GM23338 (cell line): Measurements from ENCODE around the gene CDKN1A. TPM values are rescaled to one million over a fixed set of nuclear protein-coding genes. Genes with fewer than 3 reads are reported as not detected.

ENCODE experiments used
- ATAC-seq: fragments of 200-7000 bp; cut with Tn5 transposase; 3 replicates; pipeline ENCODE4 v1.9.1; 2020
- DNase-seq: peaks from one replicate; pipeline ENCODE4 v3.0.0-alpha.2; 2015; ENCODE audit warnings: low spot score
- H2AFZ ChIP-seq: fragments of 200-600 bp; sonication (generic); 2 replicates; pipeline ENCODE4 v1.8.0; 2016; ENCODE audit warnings: antibody characterized with exemption, mild to moderate bottlenecking, moderate library complexity
- H3F3A ChIP-seq: fragments of 200-600 bp; sonication (generic); replicated peaks from 2 replicates; pipeline ENCODE4 v1.8.0; 2017; ENCODE audit warnings: antibody characterized with exemption, mixed run types, low read depth
- H3K27ac ChIP-seq: fragments of 200-600 bp; sonication (generic); 2 replicates; pipeline ENCODE4 v1.6.1; 2016; ENCODE audit warnings: low read depth
- H3K27me3 ChIP-seq: fragments of 200-600 bp; sonication (generic); 2 replicates; pipeline ENCODE4 v1.8.0; 2016; ENCODE audit warnings: mild to moderate bottlenecking, mixed run types, moderate library complexity; ENCODE audit not compliant: insufficient read depth
- H3K36me3 ChIP-seq: fragments of 200-600 bp; sonication (generic); 2 replicates; pipeline ENCODE4 v1.8.0; 2016; ENCODE audit warnings: mild to moderate bottlenecking; ENCODE audit not compliant: insufficient read depth
- H3K4me1 ChIP-seq: fragments of 200-600 bp; sonication (generic); 2 replicates; pipeline ENCODE4 v1.8.0; 2016; ENCODE audit warnings: mild to moderate bottlenecking, moderate library complexity; ENCODE audit not compliant: insufficient read depth
- H3K4me2 ChIP-seq: fragments of 200-600 bp; sonication (generic); 2 replicates; pipeline ENCODE4 v1.7.1; 2017; ENCODE audit warnings: mixed run types
- H3K4me3 ChIP-seq: fragments of 200-600 bp; sonication (generic); 2 replicates; pipeline ENCODE4 v1.6.1; 2016; ENCODE audit warnings: mixed run types
- H3K79me2 ChIP-seq: fragments of 200-600 bp; sonication (generic); replicated peaks from 2 replicates; pipeline ENCODE4 v1.8.0; 2017; ENCODE audit warnings: mild to moderate bottlenecking; ENCODE audit not compliant: insufficient read depth
- H3K9me2 ChIP-seq: fragments of 200-600 bp; sonication (generic); 2 replicates; pipeline ENCODE4 v1.8.0; 2017; ENCODE audit not compliant: insufficient read depth
- H4K20me1 ChIP-seq: fragments of 200-600 bp; sonication (generic); replicated peaks from 2 replicates; pipeline ENCODE4 v1.8.0; 2017; ENCODE audit warnings: mild to moderate bottlenecking; ENCODE audit not compliant: insufficient read depth
- H3K27ac Mint-ChIP-seq: 2 replicates; pipeline ENCODE4 v1.8.0; 2020; ENCODE audit warnings: inconsistent platforms, mild to moderate bottlenecking, moderate library complexity, mixed read lengths
- H3K27me3 Mint-ChIP-seq: 3 replicates; pipeline ENCODE4 v1.8.0; 2022; ENCODE audit warnings: low read depth, mild to moderate bottlenecking, moderate library complexity, mixed read lengths, inconsistent platforms; ENCODE audit not compliant: insufficient read depth, poor library complexity
- H3K36me3 Mint-ChIP-seq: 3 replicates; pipeline ENCODE4 v1.8.0; 2021; ENCODE audit warnings: low read depth, mild to moderate bottlenecking, inconsistent platforms, moderate library complexity, mixed read lengths
- H3K4me1 Mint-ChIP-seq: 3 replicates; pipeline ENCODE4 v1.8.0; 2020; ENCODE audit warnings: mild to moderate bottlenecking, inconsistent platforms, mixed read lengths
- H3K4me3 Mint-ChIP-seq: 3 replicates; pipeline ENCODE4 v1.8.0; 2021; ENCODE audit warnings: moderate library complexity, mild to moderate bottlenecking, inconsistent platforms, mixed read lengths
- H3K9me3 Mint-ChIP-seq: 3 replicates; pipeline ENCODE4 v1.8.0; 2020; ENCODE audit warnings: moderate library complexity, mild to moderate bottlenecking, inconsistent platforms, mixed read lengths
- CREB1 ChIP-seq: fragments of 250-450 bp; sonication (Bioruptor Pico); IDR thresholded peaks from 2 replicates; pipeline ENCODE4 v1.5.0; 2020; ENCODE audit warnings: low read depth, mild to moderate bottlenecking, moderate library complexity
- CTCF ChIP-seq, 2 experiments: fragments of 200-600 bp in 1 of 2; sonication (generic) in 1 of 2; conservative IDR thresholded peaks; 2 replicates each; pipeline versions ENCODE4 v1.5.1 to v1.6.1; 2016 to 2017; ENCODE audit warnings: antibody characterized with exemption in 2 of 2, low read depth in 2 of 2, mild to moderate bottlenecking in 2 of 2, moderate library complexity in 1 of 2
- EZH2 ChIP-seq: fragments of 200-600 bp; sonication (generic); IDR thresholded peaks from one replicate; pipeline ENCODE4 v1.8.0; 2017; ENCODE audit warnings: antibody characterized with exemption, mild to moderate bottlenecking, low read depth; ENCODE audit not compliant: unreplicated experiment
- EZH2phosphoT487 ChIP-seq: fragments of 200-600 bp; sonication (generic); IDR thresholded peaks from one replicate; pipeline ENCODE4 v1.8.1; 2018; ENCODE audit warnings: antibody characterized with exemption; ENCODE audit not compliant: unreplicated experiment
- JUNB ChIP-seq: IDR thresholded peaks from one replicate; pipeline ENCODE4 v1.6.1; 2016; ENCODE audit warnings: antibody characterized with exemption; ENCODE audit not compliant: unreplicated experiment
- NANOG ChIP-seq: IDR thresholded peaks from 2 replicates; pipeline ENCODE4 v1.6.1; 2016; ENCODE audit warnings: antibody characterized with exemption, borderline replicate concordance
- POLR2AphosphoS5 ChIP-seq: IDR thresholded peaks from 2 replicates; pipeline ENCODE4 v1.6.1; 2016; ENCODE audit warnings: antibody characterized with exemption, low read depth
- REST ChIP-seq: IDR thresholded peaks from one replicate; pipeline ENCODE4 v1.6.1; 2018; ENCODE audit warnings: antibody characterized with exemption; ENCODE audit not compliant: unreplicated experiment
- STAT1 ChIP-seq: IDR thresholded peaks from one replicate; pipeline ENCODE4 v1.6.1; 2016; ENCODE audit warnings: antibody characterized with exemption; ENCODE audit not compliant: unreplicated experiment
- ZNF114 ChIP-seq: fragments of 250-450 bp; sonication (Bioruptor Pico); IDR thresholded peaks from 2 replicates; pipeline ENCODE4 v1.5.0; 2020; ENCODE audit warnings: mild to moderate bottlenecking, moderate library complexity
- ZNF331 ChIP-seq: fragments of 250-450 bp; sonication (Bioruptor Pico); IDR thresholded peaks from 2 replicates; pipeline ENCODE4 v1.5.0; 2020; ENCODE audit warnings: low read depth, mild to moderate bottlenecking, moderate library complexity
- polyA plus RNA-seq: library from polyadenylated mRNA; unstranded; fragments of >200 nt; fragmentation: Nextera tagmentation; extraction: Ambion mirVana; gene quantifications from 2 replicates; pipeline ENCODE4 v1.2.1, GENCODE V29; 2016
- total RNA-seq: library from RNA; depleted of rRNA; stranded (reverse); fragments of >200 nt; shearing (Covaris generic); gene quantifications from 2 replicates; pipeline ENCODE4 v1.2.3, GENCODE V29; 2014
- TF ChIP-seq, protein P1 (sequence below): IDR thresholded peaks from 2 replicates; pipeline ENCODE4 v1.6.1; 2016; ENCODE audit warnings: antibody characterized with exemption
- TF ChIP-seq, protein P2 (sequence below): fragments of 250-450 bp; sonication (Bioruptor Pico); IDR thresholded peaks from 2 replicates; pipeline ENCODE4 v1.5.0; 2020; ENCODE audit warnings: mild to moderate bottlenecking, moderate library complexity

CDKN1A gene
- total and polyA plus RNA-seq, 2 experiments from 2014 or later: 31.5 to 45.6 TPM

GRCh38 chr6:36636283-36636682 is 42.2 kb upstream of the CDKN1A start:
- Histone ChIP-seq H3F3A (no peaks in the 10 kb centered on the region), H3K4me1 (no peaks in the 10 kb centered on the region), H3K27me3 (no peaks in the 10 kb centered on the region), H3K9me2 (no peaks in the 10 kb centered on the region), H3K79me2 (no peaks in the 10 kb centered on the region), H2AFZ (no peak overlapping the region), H3K4me2 (no peak overlapping the region), H3K4me3 (no peak overlapping the region), H3K36me3 (no peaks in the 10 kb centered on the region), H3K27ac (no peak overlapping the region), H4K20me1 (no peaks in the 10 kb centered on the region)
- Mint-ChIP-seq H3K27me3 (peaks cover 8% of the 10 kb centered on the region), H3K36me3 (no peaks in the 10 kb centered on the region), H3K27ac (no peak overlapping the region), H3K4me3 (no peak overlapping the region; the same call in 2 of the 3 replicates), H3K9me3 (no peaks in the 10 kb centered on the region; the same call in 2 of the 3 replicates), H3K4me1 (peaks cover 11% of the 10 kb centered on the region; the same call in 2 of the 3 replicates)
- DNase-seq (no peak), ATAC-seq (no peak)
- TF ChIP-seq EZH2: no peak
- TF ChIP-seq, protein P1, sequence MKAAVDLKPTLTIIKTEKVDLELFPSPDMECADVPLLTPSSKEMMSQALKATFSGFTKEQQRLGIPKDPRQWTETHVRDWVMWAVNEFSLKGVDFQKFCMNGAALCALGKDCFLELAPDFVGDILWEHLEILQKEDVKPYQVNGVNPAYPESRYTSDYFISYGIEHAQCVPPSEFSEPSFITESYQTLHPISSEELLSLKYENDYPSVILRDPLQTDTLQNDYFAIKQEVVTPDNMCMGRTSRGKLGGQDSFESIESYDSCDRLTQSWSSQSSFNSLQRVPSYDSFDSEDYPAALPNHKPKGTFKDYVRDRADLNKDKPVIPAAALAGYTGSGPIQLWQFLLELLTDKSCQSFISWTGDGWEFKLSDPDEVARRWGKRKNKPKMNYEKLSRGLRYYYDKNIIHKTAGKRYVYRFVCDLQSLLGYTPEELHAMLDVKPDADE: no peak
- no peak for TF ChIP-seq REST
- TF ChIP-seq ZNF114: no peak
- no peak for TF ChIP-seq CTCF (conservative IDR thresholded peaks at IDR 0.05; ENCODE audit: low read depth in 2 of 2)
- TF ChIP-seq POLR2AphosphoS5: no peak
- TF ChIP-seq ZNF331 (CRISPR knock-in tag): no peak
- no peak for TF ChIP-seq NANOG
- no peak for TF ChIP-seq EZH2phosphoT487
- TF ChIP-seq STAT1: no peak
- TF ChIP-seq, protein P2, sequence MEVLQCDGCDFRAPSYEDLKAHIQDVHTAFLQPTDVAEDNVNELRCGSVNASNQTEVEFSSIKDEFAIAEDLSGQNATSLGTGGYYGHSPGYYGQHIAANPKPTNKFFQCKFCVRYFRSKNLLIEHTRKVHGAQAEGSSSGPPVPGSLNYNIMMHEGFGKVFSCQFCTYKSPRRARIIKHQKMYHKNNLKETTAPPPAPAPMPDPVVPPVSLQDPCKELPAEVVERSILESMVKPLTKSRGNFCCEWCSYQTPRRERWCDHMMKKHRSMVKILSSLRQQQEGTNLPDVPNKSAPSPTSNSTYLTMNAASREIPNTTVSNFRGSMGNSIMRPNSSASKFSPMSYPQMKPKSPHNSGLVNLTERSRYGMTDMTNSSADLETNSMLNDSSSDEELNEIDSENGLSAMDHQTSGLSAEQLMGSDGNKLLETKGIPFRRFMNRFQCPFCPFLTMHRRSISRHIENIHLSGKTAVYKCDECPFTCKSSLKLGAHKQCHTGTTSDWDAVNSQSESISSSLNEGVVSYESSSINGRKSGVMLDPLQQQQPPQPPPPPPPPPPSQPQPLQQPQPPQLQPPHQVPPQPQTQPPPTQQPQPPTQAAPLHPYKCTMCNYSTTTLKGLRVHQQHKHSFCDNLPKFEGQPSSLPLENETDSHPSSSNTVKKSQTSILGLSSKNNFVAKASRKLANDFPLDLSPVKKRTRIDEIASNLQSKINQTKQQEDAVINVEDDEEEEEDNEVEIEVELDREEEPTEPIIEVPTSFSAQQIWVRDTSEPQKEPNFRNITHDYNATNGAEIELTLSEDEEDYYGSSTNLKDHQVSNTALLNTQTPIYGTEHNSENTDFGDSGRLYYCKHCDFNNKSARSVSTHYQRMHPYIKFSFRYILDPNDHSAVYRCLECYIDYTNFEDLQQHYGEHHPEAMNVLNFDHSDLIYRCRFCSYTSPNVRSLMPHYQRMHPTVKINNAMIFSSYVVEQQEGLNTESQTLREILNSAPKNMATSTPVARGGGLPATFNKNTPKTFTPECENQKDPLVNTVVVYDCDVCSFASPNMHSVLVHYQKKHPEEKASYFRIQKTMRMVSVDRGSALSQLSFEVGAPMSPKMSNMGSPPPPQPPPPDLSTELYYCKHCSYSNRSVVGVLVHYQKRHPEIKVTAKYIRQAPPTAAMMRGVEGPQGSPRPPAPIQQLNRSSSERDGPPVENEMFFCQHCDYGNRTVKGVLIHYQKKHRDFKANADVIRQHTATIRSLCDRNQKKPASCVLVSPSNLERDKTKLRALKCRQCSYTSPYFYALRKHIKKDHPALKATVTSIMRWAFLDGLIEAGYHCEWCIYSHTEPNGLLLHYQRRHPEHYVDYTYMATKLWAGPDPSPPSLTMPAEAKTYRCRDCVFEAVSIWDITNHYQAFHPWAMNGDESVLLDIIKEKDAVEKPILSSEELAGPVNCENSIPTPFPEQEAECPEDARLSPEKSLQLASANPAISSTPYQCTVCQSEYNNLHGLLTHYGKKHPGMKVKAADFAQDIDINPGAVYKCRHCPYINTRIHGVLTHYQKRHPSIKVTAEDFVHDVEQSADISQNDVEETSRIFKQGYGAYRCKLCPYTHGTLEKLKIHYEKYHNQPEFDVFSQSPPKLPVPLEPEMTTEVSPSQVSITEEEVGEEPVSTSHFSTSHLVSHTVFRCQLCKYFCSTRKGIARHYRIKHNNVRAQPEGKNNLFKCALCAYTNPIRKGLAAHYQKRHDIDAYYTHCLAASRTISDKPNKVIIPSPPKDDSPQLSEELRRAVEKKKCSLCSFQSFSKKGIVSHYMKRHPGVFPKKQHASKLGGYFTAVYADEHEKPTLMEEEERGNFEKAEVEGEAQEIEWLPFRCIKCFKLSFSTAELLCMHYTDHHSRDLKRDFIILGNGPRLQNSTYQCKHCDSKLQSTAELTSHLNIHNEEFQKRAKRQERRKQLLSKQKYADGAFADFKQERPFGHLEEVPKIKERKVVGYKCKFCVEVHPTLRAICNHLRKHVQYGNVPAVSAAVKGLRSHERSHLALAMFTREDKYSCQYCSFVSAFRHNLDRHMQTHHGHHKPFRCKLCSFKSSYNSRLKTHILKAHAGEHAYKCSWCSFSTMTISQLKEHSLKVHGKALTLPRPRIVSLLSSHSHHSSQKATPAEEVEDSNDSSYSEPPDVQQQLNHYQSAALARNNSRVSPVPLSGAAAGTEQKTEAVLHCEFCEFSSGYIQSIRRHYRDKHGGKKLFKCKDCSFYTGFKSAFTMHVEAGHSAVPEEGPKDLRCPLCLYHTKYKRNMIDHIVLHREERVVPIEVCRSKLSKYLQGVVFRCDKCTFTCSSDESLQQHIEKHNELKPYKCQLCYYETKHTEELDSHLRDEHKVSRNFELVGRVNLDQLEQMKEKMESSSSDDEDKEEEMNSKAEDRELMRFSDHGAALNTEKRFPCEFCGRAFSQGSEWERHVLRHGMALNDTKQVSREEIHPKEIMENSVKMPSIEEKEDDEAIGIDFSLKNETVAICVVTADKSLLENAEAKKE: no peak
- TF ChIP-seq JUNB: no peak
- TF ChIP-seq CREB1: no peak
